OCI-LY7 (cell line): Measurements from ENCODE around the gene THBD.

Experiments
- CTCF ChIP-seq: fragments of 200-600 bp; sonication (generic); conservative IDR thresholded peaks from 2 replicates; pipeline ENCODE4 v1.5.1; 2014; ENCODE audit warnings: mild to moderate bottlenecking, antibody characterized with exemption, low read length, moderate library complexity, mixed read lengths
- EZH2phosphoT487 ChIP-seq: fragments of 200-600 bp; sonication (generic); IDR thresholded peaks from 2 replicates; pipeline ENCODE4 v1.6.1; 2018; ENCODE audit warnings: low read depth, borderline replicate concordance, mild to moderate bottlenecking, mixed run types, antibody characterized with exemption, low read length, moderate library complexity, mixed read lengths

- TF ChIP-seq CTCF, result no peak
- TF ChIP-seq EZH2phosphoT487, result no peak
Observed at GRCh38 chr20:23080521-23080920, 31.0 kb upstream of the THBD start.
